GM18502 (cell line): ENCODE results near the gene SLC5A2.
"Not testable (repeated sequence)": the region's sequence is repeated elsewhere in the genome, so short reads cannot be mapped to it uniquely, and the experiment has no call there.

Experiments used
- ATAC-seq: cut with Tn5 transposase; IDR thresholded peaks from one replicate; pipeline ENCODE4 v1.9.1; 2021; ENCODE audit warnings: mild to moderate bottlenecking; ENCODE audit not compliant: unreplicated experiment, poor library complexity

SLC5A2 gene

DNA sequence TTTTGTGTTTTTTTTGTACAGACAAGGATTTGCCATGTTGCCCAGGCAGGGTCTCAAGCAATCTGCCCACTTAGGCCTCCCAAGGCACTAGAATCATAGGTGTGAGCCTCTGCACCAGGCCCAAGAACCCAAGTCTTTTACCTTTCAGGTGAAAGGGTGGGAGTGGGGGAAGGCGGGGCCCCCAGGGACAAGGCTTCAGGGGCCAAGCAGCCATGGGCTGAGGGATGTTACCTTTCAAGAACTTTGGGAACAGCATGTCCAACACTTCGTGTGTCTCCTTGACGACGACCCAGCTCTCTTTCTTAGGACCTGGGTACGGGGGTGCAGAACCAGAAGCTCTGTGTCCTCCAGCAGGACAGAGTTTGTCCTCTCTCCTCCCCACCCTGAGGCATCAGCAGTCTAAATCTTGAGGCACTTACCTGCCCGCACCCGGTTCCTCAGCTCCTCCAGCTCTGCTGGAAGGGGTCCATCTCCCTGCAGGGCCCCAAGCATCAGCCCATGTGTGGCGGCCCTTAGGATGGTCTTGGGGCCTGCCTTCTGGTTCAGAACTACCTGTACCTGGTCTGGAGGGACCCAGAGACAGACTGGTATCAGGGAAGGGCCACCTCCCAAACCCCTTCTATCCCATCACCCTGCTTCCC, 9.0 kb downstream of the SLC5A2 start:
- ATAC-seq, result no peak

DNA sequence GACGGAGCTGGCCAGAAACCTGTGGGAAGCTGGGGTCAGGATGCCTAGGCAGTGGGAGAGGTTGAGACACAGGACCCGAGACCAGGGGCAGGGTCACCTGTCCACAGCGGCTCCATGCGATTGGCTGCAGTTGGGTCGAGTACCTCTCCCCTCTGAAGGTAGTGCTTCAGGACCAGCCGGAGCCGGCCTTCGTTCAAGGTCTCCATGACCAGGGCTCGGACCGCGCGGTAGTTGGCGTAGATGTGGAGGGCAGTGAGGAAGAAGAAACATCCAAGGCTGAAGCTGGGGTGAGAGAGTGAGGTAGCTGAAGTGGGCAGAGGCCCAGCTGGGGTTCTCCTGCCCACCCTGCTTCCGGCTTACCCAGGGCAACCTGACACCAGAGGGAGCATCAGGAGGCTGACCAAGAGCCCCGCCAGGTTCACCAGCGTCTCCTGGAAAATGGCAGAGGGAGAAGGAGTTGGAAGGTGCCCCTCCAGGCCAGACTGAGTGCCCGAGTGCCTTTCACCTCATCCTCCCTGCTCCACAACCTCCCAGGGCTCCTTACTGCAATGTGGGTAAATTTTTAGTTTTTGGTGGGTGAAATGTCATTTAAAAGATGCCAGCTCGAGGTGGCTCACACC, 10.7 kb downstream of the SLC5A2 start:
- ATAC-seq, result no peak

DNA sequence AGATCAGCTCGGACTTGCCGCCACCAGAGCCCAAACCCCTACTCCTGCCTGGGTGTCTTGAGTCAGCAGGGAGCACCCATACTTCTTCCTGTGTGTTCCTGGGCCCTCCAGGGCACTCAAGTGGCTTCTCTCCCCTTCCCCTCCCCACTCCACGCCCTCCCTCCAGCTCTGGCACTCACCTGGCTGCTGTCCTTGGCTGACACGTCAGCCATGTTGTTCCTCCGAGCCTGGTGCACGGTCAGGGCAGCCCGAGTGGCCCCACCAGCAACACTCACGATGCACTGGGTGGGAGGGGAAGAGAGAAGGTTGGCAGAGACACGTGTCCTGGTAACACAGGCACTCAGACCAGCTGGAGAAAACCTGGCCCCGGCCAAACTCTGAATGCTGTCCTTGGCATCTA, 13.7 kb downstream of the SLC5A2 start:
- ATAC-seq, result no peak

DNA sequence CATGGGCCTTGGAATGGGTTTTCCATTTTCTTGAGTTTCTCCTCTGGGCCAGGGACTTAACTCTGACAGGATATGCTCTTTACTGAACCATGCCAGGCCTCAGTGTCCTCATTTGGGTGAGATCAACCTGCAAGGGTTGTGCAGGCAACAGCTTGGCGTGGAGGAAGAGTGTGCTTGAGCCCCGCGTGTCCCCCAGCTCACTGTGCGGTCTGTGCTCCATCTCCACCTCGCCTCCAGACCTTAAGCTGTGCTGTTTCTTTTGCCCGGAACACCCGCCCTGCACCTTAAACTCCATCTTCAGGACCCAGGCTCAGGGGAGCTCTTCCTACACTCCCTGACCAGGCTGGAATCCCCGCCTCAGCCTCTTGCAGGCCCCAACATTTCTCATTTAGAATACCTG, 15.6 kb downstream of the SLC5A2 start:
- no peak for ATAC-seq

DNA sequence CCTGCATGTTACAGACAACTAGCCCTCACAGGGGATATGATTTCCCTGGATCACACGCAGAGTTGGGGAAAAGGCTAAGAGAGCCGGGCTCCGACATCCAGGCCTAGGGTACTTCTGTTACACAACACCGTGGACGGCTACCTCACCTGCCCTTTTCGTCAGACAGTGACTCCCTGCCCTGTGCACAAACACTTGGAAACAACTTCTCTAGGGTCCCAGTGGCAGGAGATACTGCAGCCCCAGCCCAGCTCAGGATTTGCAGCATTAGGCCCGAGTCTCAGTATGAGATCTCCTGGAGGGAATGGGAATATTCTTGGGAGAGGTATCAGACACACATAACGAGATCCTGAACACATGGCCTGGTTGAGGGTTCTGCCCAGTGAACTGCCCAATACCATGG, 17.0 kb downstream of the SLC5A2 start:
- ATAC-seq, result no peak

DNA sequence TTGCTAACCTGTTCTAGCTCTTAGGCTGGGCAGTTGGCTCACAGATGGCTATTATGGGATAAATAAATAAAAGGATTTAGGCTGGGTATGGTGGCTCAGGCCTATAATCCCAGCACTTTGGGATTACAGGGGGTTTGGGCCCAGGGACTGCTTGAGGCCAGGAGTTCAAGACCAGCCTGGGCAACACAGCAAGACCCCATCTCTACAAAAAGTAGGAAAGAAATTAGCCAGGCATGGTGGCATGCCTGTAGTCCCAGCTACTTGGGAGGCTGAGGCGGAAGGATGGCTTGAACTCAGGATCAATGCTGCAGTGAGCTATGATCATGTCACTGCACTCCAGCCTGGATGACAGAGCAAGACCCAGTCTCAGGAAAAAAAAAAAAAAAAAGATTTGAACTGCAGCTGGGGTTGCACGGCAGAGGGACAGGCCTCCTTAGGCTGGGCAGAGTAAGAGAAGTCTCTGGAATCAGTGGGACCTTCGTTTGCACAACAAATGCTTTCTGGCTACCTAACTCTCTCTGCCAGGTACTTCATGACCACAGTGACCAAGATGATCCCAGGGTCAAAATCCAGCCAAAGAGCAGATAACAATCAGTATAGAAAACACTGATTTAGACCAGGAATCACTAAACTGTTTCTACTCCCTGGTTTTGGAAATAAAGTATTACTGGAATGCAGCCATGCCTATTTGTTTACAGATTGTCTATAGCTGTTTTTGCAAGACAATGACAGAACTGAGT, 18.5 kb downstream of the SLC5A2 start:
- ATAC-seq, result no peak

DNA sequence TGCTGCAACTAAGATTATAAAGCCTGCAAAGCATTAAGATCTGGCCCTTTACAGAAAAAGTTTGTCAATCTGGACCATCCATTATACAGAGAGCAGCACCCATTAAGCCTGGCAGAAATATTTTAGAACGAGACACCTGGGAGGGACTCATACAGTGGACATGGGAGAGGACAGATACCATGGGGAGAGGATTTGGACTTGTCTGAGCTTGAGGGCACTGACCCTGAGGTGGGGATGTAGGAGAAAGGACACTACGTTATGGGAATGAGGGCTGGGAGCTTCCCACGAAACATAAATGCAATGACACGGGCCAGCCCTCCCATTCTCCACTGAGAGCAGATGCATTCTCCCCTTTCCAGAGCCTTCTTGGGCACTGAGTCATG, 19.0 kb downstream of the SLC5A2 start:
- ATAC-seq, result no peak

DNA sequence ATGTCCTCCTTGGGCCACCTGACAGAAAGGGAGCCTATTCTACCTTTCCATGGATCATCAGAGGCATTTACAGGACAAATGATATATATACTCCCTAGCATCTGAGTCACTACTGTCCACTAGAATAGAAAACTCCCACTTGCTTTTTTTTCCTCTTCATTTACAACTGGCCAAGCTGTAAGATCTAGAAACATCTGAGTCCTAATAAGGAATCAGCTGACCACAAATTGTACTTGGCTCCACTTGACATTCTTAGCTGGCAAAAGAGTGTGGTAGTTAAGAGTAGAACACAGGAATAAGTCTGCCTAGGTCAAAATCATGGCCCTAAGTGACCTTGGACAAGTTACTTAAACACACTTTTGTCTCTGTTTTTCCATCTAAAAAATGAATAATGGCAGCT, 20.1 kb downstream of the SLC5A2 start:
- no peak for ATAC-seq

DNA sequence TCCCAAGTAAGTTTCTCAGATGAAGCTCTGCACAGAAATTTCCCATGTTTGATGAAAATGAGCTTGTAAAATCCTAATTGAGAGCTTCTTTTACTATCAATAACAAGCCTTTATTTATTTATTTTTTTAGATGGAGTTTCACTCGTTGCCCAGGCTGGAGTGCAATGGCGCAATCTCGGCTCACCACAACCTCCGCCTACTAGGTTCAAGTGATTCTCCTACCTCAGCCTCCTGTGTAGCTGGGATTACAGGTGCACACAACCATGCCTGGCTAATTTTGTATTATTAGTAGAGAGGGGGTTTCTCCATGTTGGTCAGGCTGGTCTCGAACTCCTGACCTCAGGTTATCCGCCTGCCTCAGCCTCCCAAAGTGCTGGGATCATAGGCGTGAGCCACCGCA, 20.6 kb downstream of the SLC5A2 start:
- ATAC-seq, result not testable (repeated sequence)

DNA sequence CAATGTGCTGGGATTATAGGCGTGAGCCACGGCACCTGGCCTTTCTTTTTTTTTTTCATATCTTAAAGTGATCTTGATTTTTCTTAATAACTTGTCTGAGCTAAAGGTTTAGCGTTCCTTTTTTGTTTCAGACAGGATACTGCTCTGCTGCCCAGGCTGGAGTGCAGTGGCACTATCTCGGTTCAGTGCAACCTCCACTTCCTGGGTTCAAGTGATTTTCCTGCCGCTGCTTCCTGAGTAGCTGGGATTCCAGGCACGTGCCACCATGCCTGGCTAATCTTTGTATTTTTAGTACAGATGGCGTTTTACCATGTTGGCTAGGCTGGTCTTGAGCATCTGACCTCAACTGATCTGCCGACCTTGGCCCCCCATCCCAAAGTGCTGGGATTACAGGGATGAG, 21.2 kb downstream of the SLC5A2 start:
- no peak for ATAC-seq

DNA sequence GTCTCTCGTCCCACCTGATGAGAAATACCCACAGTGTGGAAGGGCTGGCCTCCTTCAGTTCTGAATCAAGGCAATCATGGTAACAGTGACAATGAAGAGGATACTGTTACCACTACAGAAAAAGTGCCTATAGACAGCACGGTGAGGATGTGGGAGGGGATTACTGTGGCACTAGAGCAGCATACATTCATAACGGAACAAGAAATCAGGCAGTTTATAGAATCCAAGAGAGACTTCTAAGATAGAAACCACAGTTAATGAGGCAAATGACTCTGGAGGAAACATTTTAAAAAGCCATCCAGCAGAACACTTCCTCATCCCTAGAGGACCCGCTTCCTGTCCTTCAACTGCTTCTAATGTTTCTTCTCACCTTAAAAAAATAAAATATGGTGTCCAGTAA, 22.6 kb downstream of the SLC5A2 start:
- ATAC-seq, result peak; percentile 57

DNA sequence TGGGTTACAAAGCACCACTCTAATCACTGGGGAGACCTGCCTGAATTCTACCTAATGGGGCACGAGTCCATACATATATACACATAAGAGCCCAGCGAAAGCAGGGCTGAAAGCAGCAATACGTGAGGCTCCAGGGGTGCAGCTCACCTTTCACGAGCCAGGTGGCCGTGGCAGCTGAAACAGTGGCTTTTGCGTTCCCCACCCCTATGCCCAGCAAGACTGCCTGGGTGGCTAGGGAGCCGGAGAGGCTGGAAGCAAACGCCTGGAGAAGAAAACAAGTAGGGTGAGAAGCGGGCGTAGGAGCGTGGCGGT, 24.6 kb downstream of the SLC5A2 start:
- peak; percentile 0 for ATAC-seq

DNA sequence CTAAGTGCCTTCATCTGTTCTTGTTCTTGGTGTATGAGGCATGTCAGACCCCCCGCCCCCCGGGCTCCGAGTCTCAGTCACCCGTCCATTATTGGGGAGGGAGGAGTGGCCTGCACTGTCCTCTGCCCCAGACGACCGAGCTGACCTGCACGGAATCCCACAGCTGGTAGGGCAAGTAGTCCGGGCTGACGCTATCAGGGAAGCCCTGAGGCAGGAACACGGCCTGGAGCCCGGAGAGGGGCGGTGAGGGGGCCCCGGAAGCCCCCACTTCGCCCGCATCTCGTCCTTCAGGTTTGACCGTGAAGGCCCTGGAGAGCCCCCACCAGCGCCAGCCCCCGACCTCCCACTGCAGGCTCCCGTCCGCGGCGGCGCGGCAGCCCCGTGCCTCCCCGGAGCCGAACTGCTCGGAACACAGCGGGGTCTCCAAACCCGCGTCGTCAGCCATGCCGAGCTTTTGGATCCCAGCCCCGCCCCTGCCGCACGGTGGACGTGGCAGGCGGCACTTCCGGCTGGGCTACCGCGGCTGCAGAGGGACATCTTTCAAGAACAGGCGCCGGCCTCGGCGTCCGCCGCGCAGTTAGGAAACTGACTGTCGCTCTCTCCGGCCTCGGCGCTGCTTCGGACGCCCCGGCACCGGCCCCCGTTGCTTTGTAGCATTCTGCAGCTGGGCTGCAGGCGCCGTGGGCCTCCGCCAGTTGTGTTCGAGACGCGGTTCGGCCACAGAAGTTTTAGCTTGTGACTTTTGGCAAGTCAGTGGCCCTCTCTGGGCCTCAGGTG, 25.2 kb downstream of the SLC5A2 start, which contains the start of gene RUSF1:
Gene RUSF1 (minus strand): TSS at position 463 of the 777 bp plus-strand sequence. CDS start 18 bp downstream, at position 445.
- peak; percentile 87 for ATAC-seq

DNA sequence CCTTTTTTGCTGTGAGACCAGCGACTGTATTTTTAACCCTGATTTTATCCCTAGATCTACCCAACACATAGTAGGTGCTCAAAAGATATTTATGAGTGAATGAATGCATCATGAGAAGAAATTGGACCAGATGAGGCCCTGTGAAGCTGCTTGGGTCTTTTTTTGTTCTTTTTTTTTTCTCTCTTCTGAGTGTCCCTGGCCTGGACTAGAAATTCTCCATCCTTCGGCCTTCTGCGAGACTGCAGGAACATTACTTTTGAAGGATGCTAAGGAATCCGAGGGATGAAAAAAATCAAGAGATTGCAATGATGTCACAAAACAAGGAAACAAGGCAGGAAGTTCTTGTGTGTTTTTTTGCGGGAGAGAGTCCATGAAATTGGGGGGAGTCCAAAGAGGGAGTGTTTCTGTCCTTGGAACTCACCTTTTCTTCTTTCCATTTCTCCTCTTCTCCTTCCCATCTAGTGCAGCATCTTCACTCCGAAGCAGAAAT, 25.8 kb downstream of the SLC5A2 start:
- ATAC-seq, result no peak

DNA sequence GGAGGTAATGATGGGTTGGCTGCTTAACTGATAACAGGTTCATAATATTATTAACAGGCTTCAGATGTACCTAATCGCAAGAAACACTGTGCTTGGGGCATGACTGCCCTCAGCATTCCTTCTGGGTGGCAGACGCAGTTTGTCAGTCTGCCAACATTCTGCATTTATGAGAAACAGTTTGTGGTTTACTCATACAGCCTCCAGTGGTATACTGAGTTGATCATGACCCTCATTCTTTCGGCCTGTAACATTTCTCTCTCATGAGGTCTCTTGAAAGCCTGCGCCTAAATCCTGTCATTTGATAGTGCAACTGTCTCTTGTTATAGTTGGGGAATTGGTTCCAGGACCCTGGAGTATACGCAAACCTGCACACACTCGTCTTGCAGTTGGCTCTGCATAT, 30.2 kb downstream of the SLC5A2 start:
- no peak for ATAC-seq

DNA sequence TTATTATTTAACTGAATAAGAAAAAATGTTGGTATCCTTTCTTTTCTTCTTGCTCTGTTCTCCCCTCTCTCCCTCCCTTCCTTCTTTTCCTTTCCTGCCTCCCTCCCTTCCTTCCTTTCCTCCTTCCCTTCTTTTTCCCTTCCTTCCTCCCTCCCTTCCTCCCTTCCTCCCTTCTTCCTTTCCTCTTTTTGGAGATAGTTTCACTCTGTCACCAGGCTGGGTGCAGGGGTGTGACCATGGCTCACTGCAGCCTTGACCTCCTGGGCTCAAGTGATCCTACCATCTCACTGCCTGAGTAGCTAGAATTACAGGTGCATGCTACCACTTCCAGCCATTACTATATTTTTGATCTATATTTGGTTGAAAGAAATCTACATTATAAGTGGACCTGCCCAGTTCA, 31.0 kb downstream of the SLC5A2 start:
- no peak for ATAC-seq

DNA sequence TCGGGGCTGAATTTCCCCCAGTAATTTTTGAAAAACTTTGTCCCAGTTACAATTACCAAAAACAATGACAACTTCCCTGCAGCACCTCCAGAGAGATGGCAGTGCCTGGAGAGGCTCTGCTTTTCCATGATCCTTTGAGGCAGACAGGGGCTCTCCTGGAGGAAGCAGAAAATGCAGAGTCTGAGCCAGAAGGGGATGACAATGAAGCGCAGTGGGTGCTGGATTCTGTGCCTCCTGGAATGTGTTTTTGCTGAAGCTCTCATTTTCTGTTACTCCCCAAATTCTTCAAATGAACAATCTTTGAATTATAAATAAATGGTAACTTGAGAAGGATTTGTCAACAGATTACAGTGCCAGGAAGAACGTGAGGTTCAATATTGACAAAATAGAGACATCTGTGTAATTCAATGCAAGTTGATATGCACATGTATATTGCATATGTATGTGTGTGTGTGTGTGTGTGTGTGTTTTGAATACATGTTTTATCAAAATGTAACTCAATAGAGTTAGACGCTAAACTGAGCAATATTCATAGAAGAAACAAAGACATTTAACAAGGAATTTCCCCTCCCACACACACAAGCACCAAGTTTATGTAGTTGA, 35.0 kb downstream of the SLC5A2 start:
- ATAC-seq, result no peak

DNA sequence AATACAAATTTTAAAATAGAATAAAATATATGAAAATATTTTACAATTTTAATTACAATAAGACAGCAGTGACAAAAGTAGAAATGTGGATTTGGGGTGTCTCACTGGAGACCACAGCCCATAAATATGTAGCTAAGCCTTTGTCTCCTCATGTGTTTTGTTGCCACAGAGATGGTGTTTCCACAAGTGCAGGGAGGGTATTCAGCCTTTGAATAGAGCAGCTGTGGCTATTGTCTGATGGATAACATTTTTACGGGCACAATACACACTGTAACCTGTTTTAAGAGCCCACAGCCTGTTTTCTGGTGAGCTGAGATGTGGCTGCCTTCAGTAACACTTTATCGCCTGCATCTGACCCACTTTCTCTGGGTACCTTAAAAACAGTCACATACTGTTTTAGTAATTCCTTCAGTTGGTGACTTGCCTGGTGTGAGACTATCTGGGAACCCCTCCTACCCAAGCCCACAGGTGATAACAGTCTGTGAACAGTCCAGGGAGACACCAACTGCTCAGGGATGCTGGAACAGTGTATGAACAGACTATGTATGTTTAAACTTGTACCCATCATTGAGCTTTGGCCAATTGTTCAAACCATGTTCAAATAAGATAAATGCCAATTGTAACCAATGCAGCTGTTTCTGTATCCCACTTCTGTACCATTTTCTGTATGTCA, 37.0 kb downstream of the SLC5A2 start:
- no peak for ATAC-seq

DNA sequence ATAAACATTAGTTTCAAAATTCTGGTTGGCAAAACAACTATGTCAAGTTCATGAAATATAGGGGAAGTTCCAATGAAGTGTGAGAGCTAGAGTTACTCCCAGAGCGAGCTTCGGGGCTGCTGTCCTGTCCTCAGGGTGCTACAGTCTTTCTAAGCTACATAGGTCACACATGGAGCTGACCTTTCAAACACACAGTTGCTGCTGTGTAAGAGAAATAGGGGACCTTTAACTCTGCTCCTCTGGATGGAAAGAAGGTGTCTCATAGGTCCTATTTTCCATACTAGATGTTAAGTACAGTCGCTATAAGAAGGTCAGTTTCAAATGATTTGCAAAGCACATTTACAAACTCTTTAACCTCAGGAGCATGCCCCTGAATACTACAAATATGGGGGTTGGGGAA, 38.4 kb downstream of the SLC5A2 start:
- no peak for ATAC-seq

DNA sequence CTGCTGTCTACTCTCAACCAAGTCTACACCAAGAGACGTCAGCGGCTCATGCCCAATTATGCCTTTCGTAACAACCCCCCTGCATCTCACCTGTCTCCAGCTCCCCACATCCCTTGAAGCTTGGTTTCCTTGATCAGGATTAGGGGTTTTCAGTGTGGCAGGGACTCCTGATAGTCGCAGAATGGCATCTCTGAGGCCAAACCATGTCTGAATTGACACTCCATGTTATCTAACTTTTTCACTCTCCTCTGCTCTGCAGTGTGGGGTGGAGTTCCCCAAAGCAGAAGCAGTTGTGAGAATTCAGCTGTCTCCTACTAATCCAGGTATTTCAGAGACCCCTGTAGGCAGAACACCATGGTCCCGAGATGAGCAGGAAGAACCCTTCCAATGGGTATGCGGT, 39.1 kb downstream of the SLC5A2 start:
- ATAC-seq, result no peak
